ACC112 (cell line): Measurements from ENCODE around the gene ECHDC3.

Experiments used
- H2AFZ ChIP-seq: fragments of 200-600 bp; sonication (generic); one replicate; pipeline ENCODE4 v1.6.0; 2017; ENCODE audit warnings: antibody characterized with exemption, low read length; ENCODE audit not compliant: unreplicated experiment
- H3K27ac ChIP-seq: fragments of 200-600 bp; sonication (generic); 2 replicates; pipeline ENCODE4 v1.5.1; 2014; ENCODE audit warnings: low read depth, mild to moderate bottlenecking, antibody characterized with exemption, low read length, moderate library complexity
- H3K27me3 ChIP-seq: fragments of 200-600 bp; sonication (generic); 2 replicates; pipeline ENCODE4 v1.6.1; 2014; ENCODE audit warnings: mild to moderate bottlenecking, antibody characterized with exemption, low read length, moderate library complexity, mixed read lengths; ENCODE audit not compliant: insufficient read depth
- H3K36me3 ChIP-seq: fragments of 200-600 bp; sonication (generic); 2 replicates; pipeline ENCODE4 v1.6.1; 2016; ENCODE audit warnings: mild to moderate bottlenecking, antibody characterized with exemption, low read length, moderate library complexity, mixed read lengths; ENCODE audit not compliant: insufficient read depth
- H3K4me1 ChIP-seq: fragments of 200-600 bp; sonication (generic); one replicate; pipeline ENCODE4 v1.6.1; 2016; ENCODE audit warnings: low read length, mixed read lengths; ENCODE audit not compliant: insufficient read depth, unreplicated experiment, control insufficient read depth
- H3K4me3 ChIP-seq: fragments of 200-600 bp; sonication (generic); 2 replicates; pipeline ENCODE4 v1.5.1; 2014; ENCODE audit warnings: mild to moderate bottlenecking, low read depth, low read length
- H3K79me2 ChIP-seq: fragments of 200-600 bp; sonication (generic); one replicate; pipeline ENCODE4 v1.6.0; 2016; ENCODE audit warnings: low read length; ENCODE audit not compliant: control insufficient read depth, unreplicated experiment, insufficient read depth

ECHDC3 gene

GRCh38 chr10:11797281-11797680 is 55.1 kb downstream of the ECHDC3 start:
- Histone ChIP-seq H3K36me3 (no peaks in the 10 kb centered on the region), H3K27ac (no peak overlapping the region), H2AFZ (no peak overlapping the region), H3K27me3 (no peaks in the 10 kb centered on the region), H3K79me2 (no peaks in the 10 kb centered on the region), H3K4me1 (peaks cover 7% of the 10 kb centered on the region), H3K4me3 (no peak overlapping the region)

- Histone ChIP-seq H3K79me2 (no peaks in the 10 kb centered on the region), H3K27ac (no peak overlapping the region), H3K36me3 (no peaks in the 10 kb centered on the region), H2AFZ (no peak overlapping the region), H3K4me1 (peaks cover 7% of the 10 kb centered on the region), H3K4me3 (no peak overlapping the region), H3K27me3 (no peaks in the 10 kb centered on the region)
These were observed 55.9 kb downstream of the ECHDC3 start for GRCh38 chr10:11797847-11798633.

- Histone ChIP-seq H3K36me3 (no peaks in the 10 kb centered on the region), H3K79me2 (no peaks in the 10 kb centered on the region), H3K27me3 (no peaks in the 10 kb centered on the region), H2AFZ (no peak overlapping the region), H3K27ac (no peak overlapping the region), H3K4me3 (no peak overlapping the region), H3K4me1 (peaks cover 1% of the 10 kb centered on the region)
These were observed 56.9 kb downstream of the ECHDC3 start for GRCh38 chr10:11798845-11799735.

GRCh38 chr10:11799736-11800080 is 57.5 kb downstream of the ECHDC3 start:
- Histone ChIP-seq H3K27ac (no peak overlapping the region), H2AFZ (no peak overlapping the region), H3K36me3 (no peaks in the 10 kb centered on the region), H3K27me3 (no peaks in the 10 kb centered on the region), H3K79me2 (no peaks in the 10 kb centered on the region), H3K4me3 (no peak overlapping the region), H3K4me1 (no peaks in the 10 kb centered on the region)

- no peaks in the 10 kb centered on the region for H3K4me1 ChIP-seq
- no peak overlapping the region for H3K27ac ChIP-seq
- peaks cover 12% of the 10 kb centered on the region; the same call in 1 of the 2 replicates for H3K27me3 ChIP-seq
- no peaks in the 10 kb centered on the region for H3K79me2 ChIP-seq
- no peak overlapping the region for H2AFZ ChIP-seq
- H3K36me3 ChIP-seq: no peaks in the 10 kb centered on the region
- no peak overlapping the region for H3K4me3 ChIP-seq
These were observed 62.2 kb downstream of the ECHDC3 start for GRCh38 chr10:11804336-11804735.

GRCh38 chr10:11805792-11806191 is 63.6 kb downstream of the ECHDC3 start:
- Histone ChIP-seq H3K36me3 (no peaks in the 10 kb centered on the region), H3K27me3 (peaks cover 12% of the 10 kb centered on the region; the same call in 1 of the 2 replicates), H3K27ac (no peak overlapping the region), H3K4me3 (no peak overlapping the region), H3K4me1 (no peaks in the 10 kb centered on the region), H3K79me2 (no peaks in the 10 kb centered on the region), H2AFZ (no peak overlapping the region)

GRCh38 chr10:11806706-11807105 is 64.5 kb downstream of the ECHDC3 start:
- Histone ChIP-seq H2AFZ (no peak overlapping the region), H3K4me1 (no peaks in the 10 kb centered on the region), H3K4me3 (no peak overlapping the region), H3K27me3 (peaks cover 12% of the 10 kb centered on the region; the same call in 1 of the 2 replicates), H3K27ac (no peak overlapping the region), H3K79me2 (no peaks in the 10 kb centered on the region), H3K36me3 (no peaks in the 10 kb centered on the region)

GRCh38 chr10:11808808-11809207 is 66.6 kb downstream of the ECHDC3 start:
- no peaks in the 10 kb centered on the region for H3K36me3 ChIP-seq
- no peak overlapping the region for H3K27ac ChIP-seq
- H2AFZ ChIP-seq: no peak overlapping the region
- no peaks in the 10 kb centered on the region for H3K4me1 ChIP-seq
- peaks cover 12% of the 10 kb centered on the region; the same call in 1 of the 2 replicates for H3K27me3 ChIP-seq
- H3K4me3 ChIP-seq: no peak overlapping the region
- H3K79me2 ChIP-seq: no peaks in the 10 kb centered on the region

GRCh38 chr10:11810313-11810766 is 68.2 kb downstream of the ECHDC3 start:
- Histone ChIP-seq H3K79me2 (no peaks in the 10 kb centered on the region), H3K4me3 (no peak overlapping the region), H3K36me3 (no peaks in the 10 kb centered on the region), H3K4me1 (no peaks in the 10 kb centered on the region), H3K27ac (no peak overlapping the region), H2AFZ (no peak overlapping the region), H3K27me3 (peaks cover 12% of the 10 kb centered on the region; the same call in 1 of the 2 replicates)

GRCh38 chr10:11810973-11811372 is 68.8 kb downstream of the ECHDC3 start:
- Histone ChIP-seq H3K79me2 (no peaks in the 10 kb centered on the region), H3K27me3 (peaks cover 7% of the 10 kb centered on the region; the same call in 1 of the 2 replicates), H3K4me1 (no peaks in the 10 kb centered on the region), H3K36me3 (no peaks in the 10 kb centered on the region), H3K4me3 (no peak overlapping the region), H3K27ac (no peak overlapping the region), H2AFZ (no peak overlapping the region)
